ENCODE results near the gene PLCL1. TPM values are rescaled to one million over a fixed set of nuclear protein-coding genes. Genes with fewer than 3 reads are reported as not detected.

PLCL1 gene
- total and polyA plus RNA-seq, 2 donors (not counting 3 experiments of a cell fraction or from before 2014, with no cell fraction given) = 0.79 to 3.4 TPM

GRCh38 chr2:197866455-197866854 lies 62.1 kb downstream of the PLCL1 start:
- no TSS peak for BruUV-seq (replicated peaks)
- Histone ChIP-seq H3K27ac (ENCODE audit: insufficient read depth, low read depth, low read length) (no peak overlapping the region), H3K9ac (replicated peaks; ENCODE audit: extremely low read depth, insufficient read depth, low read length) (no peak overlapping the region), H3K36me3 (ENCODE audit: control insufficient read depth in 2 of 2, extremely low read depth in 1 of 2, insufficient read depth in 2 of 2, low read length in 2 of 2) (no peaks in the 10 kb centered on the region), H2AFZ (ENCODE audit: low read depth, low read length) (no peak overlapping the region), H3K4me1 (ENCODE audit: control insufficient read depth, extremely low read depth, insufficient read depth, low read length) (no peaks in the 10 kb centered on the region), H3K9me1 (replicated peaks; ENCODE audit: control insufficient read depth, extremely low read depth, insufficient read depth, low read length) (no peaks in the 10 kb centered on the region), H3K9me3 (replicated peaks; ENCODE audit: control insufficient read depth, insufficient read depth, low read length) (no peaks in the 10 kb centered on the region), H3K4me3 (replicated peaks in 1 of 3; ENCODE audit: insufficient read depth in 1 of 3, low read depth in 1 of 3, low read length in 3 of 3) (no peak overlapping the region), H4K20me1 (replicated peaks; ENCODE audit: control insufficient read depth, extremely low read depth, insufficient read depth, low read length) (no peaks in the 10 kb centered on the region), H3K27me3 (ENCODE audit: control insufficient read depth in 2 of 2, insufficient read depth in 2 of 2, low read length in 2 of 2) (no peaks in the 10 kb centered on the region), H3K4me2 (ENCODE audit: insufficient read depth, low read length) (no peak overlapping the region), H3K79me2 (ENCODE audit: control insufficient read depth, insufficient read depth, low read length) (no peaks in the 10 kb centered on the region)
- DNase-seq (ENCODE audit: low read depth, low spot score) = no peak
- intact Hi-C loops (cut with micrococcal nuclease) = no loop called here
- ChIA-PET POLR2A (no interaction called here), CTCF (interaction anchor here (1.3 kb wide), 1 partner anchor 16 kb away, joined by 4 read pairs; no protein-coding TSS in a partner anchor)
- FAIRE-seq = no peak
- TF ChIP-seq EZH2 (IDR thresholded peaks at IDR 0.05; ENCODE audit: borderline replicate concordance, low read depth, low read length, severe bottlenecking) (no peak), CTCF (IDR thresholded peaks at IDR 0.05; ENCODE audit: extremely low read depth in 1 of 2, insufficient read depth in 1 of 2, low read depth in 1 of 2, low read length in 2 of 2) (no peak), MAX (IDR thresholded peaks at IDR 0.05; ENCODE audit: insufficient read depth, insufficient read length) (no peak), POLR2AphosphoS5 (IDR thresholded peaks at IDR 0.05; ENCODE audit: insufficient read depth, low read depth, low read length) (no peak), POLR2A (IDR thresholded peaks at IDR 0.05; ENCODE audit: low read depth, low read length) (no peak), JUN (IDR thresholded peaks at IDR 0.05; ENCODE audit: borderline replicate concordance, insufficient read depth, insufficient read length, low read depth) (no peak)
- dilution Hi-C loops (cut with MboI; ENCODE audit: extremely low pct_ligation_motif_present, low sequenced_read_pairs) = no loop called here

GRCh38 chr2:197867033-197867432 lies 62.6 kb downstream of the PLCL1 start:
- no peaks in the 10 kb centered on the region for H3K36me3 ChIP-seq (ENCODE audit: control insufficient read depth in 2 of 2, extremely low read depth in 1 of 2, insufficient read depth in 2 of 2, low read length in 2 of 2)
- no TSS peak for BruUV-seq (replicated peaks)
- dilution Hi-C loops (cut with MboI; ENCODE audit: extremely low pct_ligation_motif_present, low sequenced_read_pairs) (no loop called here), intact Hi-C loops (cut with micrococcal nuclease) (no loop called here)
- no peak overlapping the region for H3K4me2 ChIP-seq (ENCODE audit: insufficient read depth, low read length)
- TF ChIP-seq JUN (IDR thresholded peaks at IDR 0.05; ENCODE audit: borderline replicate concordance, insufficient read depth, insufficient read length, low read depth) (no peak), POLR2A (IDR thresholded peaks at IDR 0.05; ENCODE audit: low read depth, low read length) (no peak), MYC (IDR thresholded peaks at IDR 0.05; ENCODE audit: low read depth, low read length) (no peak), MAX (IDR thresholded peaks at IDR 0.05; ENCODE audit: insufficient read depth, insufficient read length) (no peak), POLR2AphosphoS5 (IDR thresholded peaks at IDR 0.05; ENCODE audit: insufficient read depth, low read depth, low read length) (no peak), FOS (IDR thresholded peaks at IDR 0.05; ENCODE audit: borderline replicate concordance, insufficient read depth, low read length) (no peak), CTCF (IDR thresholded peaks at IDR 0.05; ENCODE audit: extremely low read depth in 1 of 2, insufficient read depth in 1 of 2, low read depth in 1 of 2, low read length in 2 of 2) (no peak), GATA2 (IDR thresholded peaks at IDR 0.05; ENCODE audit: insufficient read depth, insufficient read length, low read depth, low read length) (no peak), EZH2 (IDR thresholded peaks at IDR 0.05; ENCODE audit: borderline replicate concordance, low read depth, low read length, severe bottlenecking) (no peak)
- H4K20me1 ChIP-seq (replicated peaks; ENCODE audit: control insufficient read depth, extremely low read depth, insufficient read depth, low read length) = no peaks in the 10 kb centered on the region
- no peak overlapping the region for H3K27ac ChIP-seq (ENCODE audit: insufficient read depth, low read depth, low read length)
- H2AFZ ChIP-seq (ENCODE audit: low read depth, low read length) = no peak overlapping the region
- no peak for FAIRE-seq
- DNase-seq (ENCODE audit: low read depth, low spot score) = no peak
- H3K9me3 ChIP-seq (replicated peaks; ENCODE audit: control insufficient read depth, insufficient read depth, low read length) = no peaks in the 10 kb centered on the region
- no peak overlapping the region for H3K4me3 ChIP-seq (replicated peaks in 1 of 3; ENCODE audit: insufficient read depth in 1 of 3, low read depth in 1 of 3, low read length in 3 of 3)
- no peaks in the 10 kb centered on the region for H3K9me1 ChIP-seq (replicated peaks; ENCODE audit: control insufficient read depth, extremely low read depth, insufficient read depth, low read length)
- ChIA-PET POLR2A (no interaction called here), CTCF (no interaction called here)
- no peaks in the 10 kb centered on the region for H3K27me3 ChIP-seq (ENCODE audit: control insufficient read depth in 2 of 2, insufficient read depth in 2 of 2, low read length in 2 of 2)
- H3K4me1 ChIP-seq (ENCODE audit: control insufficient read depth, extremely low read depth, insufficient read depth, low read length) = no peaks in the 10 kb centered on the region
- no peak overlapping the region for H3K9ac ChIP-seq (replicated peaks; ENCODE audit: extremely low read depth, insufficient read depth, low read length)
- no peaks in the 10 kb centered on the region for H3K79me2 ChIP-seq (ENCODE audit: control insufficient read depth, insufficient read depth, low read length)
